OCI-LY1 (cell line): ENCODE data around the gene WWC2.

Source experiments
- CTCF ChIP-seq: fragments of 200-600 bp; sonication (generic), shearing (Covaris generic); IDR thresholded peaks from 2 replicates; pipeline ENCODE4 v1.5.1; 2017; ENCODE audit warnings: mild to moderate bottlenecking, antibody characterized with exemption, low read length, moderate library complexity, mixed read lengths
- EZH2 ChIP-seq: fragments of 200-600 bp; sonication (generic), shearing (Covaris generic); IDR thresholded peaks from 2 replicates; pipeline ENCODE4 v1.8.0; 2017; ENCODE audit warnings: borderline replicate concordance, mixed run types, mild to moderate bottlenecking, antibody characterized with exemption, low read length, moderate library complexity, mixed read lengths

DNA sequence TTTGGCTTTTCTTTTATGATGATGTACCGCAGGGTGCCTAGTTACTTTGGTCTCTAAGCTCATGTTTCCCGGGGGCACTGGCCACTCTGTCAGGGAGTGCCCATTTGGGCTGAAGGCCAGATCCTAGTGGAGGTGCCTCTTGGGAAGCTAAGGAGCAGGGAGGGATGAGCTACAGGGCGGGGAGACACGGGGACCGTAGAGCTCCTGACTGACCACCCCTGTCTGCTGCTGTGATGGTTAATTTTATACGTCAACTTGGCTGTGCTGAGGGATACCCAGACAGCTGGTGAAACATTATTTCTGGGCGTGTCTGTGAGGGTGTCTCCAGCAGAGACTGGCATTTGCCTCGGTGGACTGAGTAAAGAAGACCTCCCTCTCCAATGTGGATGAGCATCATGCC, 248.1 kb downstream of the WWC2 start:
- TF ChIP-seq CTCF (no peak), EZH2 (no peak)
